Keratinocyte (primary cell): ENCODE data around the gene HMCN1. TPM values are rescaled to one million over a fixed set of nuclear protein-coding genes. Genes with fewer than 3 reads are reported as not detected.

Experiments
- DNase-seq: peaks from one replicate; pipeline ENCODE4 v3.0.0-alpha.2; 2011; ENCODE audit warnings: low read depth, missing footprints, low spot score
- FAIRE-seq: peaks from 2 replicates; lab custom pipeline; 2011; peaks lifted over from hg19 to GRCh38; lab: Jason Lieb, UNC
- H2AFZ ChIP-seq: 2 replicates; pipeline ENCODE4 v1.6.0; 2012; ENCODE audit warnings: low read length, control low read depth, inconsistent platforms; ENCODE audit not compliant: control insufficient read depth
- H3K27ac ChIP-seq: 2 replicates; pipeline ENCODE4 v1.5.1; 2011; ENCODE audit warnings: low read length; ENCODE audit not compliant: control insufficient read depth, insufficient read depth
- H3K27me3 ChIP-seq: 3 replicates; pipeline ENCODE4 v1.6.0; 2011; ENCODE audit warnings: low read length; ENCODE audit not compliant: control insufficient read depth, insufficient read depth; ENCODE audit errors: extremely low read depth
- H3K36me3 ChIP-seq, 2 experiments: 2 replicates in 1 of 2; 3 replicates in 1 of 2; pipeline ENCODE4 v1.5.1; 2011; ENCODE audit warnings: low read length in 2 of 2, mild to moderate bottlenecking in 1 of 2; ENCODE audit not compliant: control insufficient read depth in 2 of 2, insufficient read depth in 2 of 2; ENCODE audit errors: extremely low read depth in 1 of 2
- H3K4me1 ChIP-seq: 3 replicates; pipeline ENCODE4 v1.5.1; 2011; ENCODE audit warnings: low read length; ENCODE audit not compliant: control insufficient read depth, insufficient read depth; ENCODE audit errors: extremely low read depth
- H3K4me2 ChIP-seq: 3 replicates; pipeline ENCODE4 v1.6.0; 2011; ENCODE audit warnings: low read depth, low read length; ENCODE audit not compliant: control insufficient read depth, insufficient read depth; ENCODE audit errors: extremely low read depth
- H3K4me3 ChIP-seq, 3 experiments: fragments of 200-600 bp in 1 of 3; sonication (generic) in 1 of 3; 2 replicates in 2 of 3; 3 replicates in 1 of 3; pipeline ENCODE4 v1.5.1; 2011 to 2016; ENCODE audit warnings: low read length in 3 of 3, mild to moderate bottlenecking in 3 of 3, control low read depth in 2 of 3, inconsistent platforms in 1 of 3, low read depth in 1 of 3, mixed read lengths in 1 of 3, mixed run types in 1 of 3, moderate library complexity in 1 of 3; ENCODE audit not compliant: control insufficient read depth in 2 of 3, insufficient read depth in 2 of 3; ENCODE audit errors: extremely low read depth in 1 of 3
- H3K79me2 ChIP-seq: 2 replicates; pipeline ENCODE4 v1.6.0; 2012; ENCODE audit warnings: low read length; ENCODE audit not compliant: control insufficient read depth, insufficient read depth
- H3K9ac ChIP-seq: 3 replicates; pipeline ENCODE4 v1.6.0; 2011; ENCODE audit warnings: low read length; ENCODE audit not compliant: control insufficient read depth, insufficient read depth; ENCODE audit errors: extremely low read depth
- H3K9me1 ChIP-seq: 3 replicates; pipeline ENCODE4 v1.6.0; 2011; ENCODE audit warnings: low read length; ENCODE audit not compliant: control insufficient read depth, insufficient read depth; ENCODE audit errors: extremely low read depth
- H3K9me3 ChIP-seq: 2 replicates; pipeline ENCODE4 v1.5.1; 2012; ENCODE audit warnings: low read depth, low read length; ENCODE audit not compliant: control insufficient read depth
- H4K20me1 ChIP-seq: 3 replicates; pipeline ENCODE4 v1.6.0; 2011; ENCODE audit warnings: low read length; ENCODE audit not compliant: control insufficient read depth, insufficient read depth; ENCODE audit errors: extremely low read depth
- CTCF ChIP-seq, 3 experiments: IDR thresholded peaks in 1 of 3; conservative IDR thresholded peaks in 1 of 3; optimal IDR thresholded peaks in 1 of 3; 2 replicates in 2 of 3; 3 replicates in 1 of 3; pipeline versions ENCODE3 to v1.5.1; 2011; ENCODE audit warnings: low read length in 3 of 3, mild to moderate bottlenecking in 3 of 3, moderate library complexity in 2 of 3, control low read depth in 1 of 3, inconsistent platforms in 1 of 3; ENCODE audit not compliant: insufficient read depth in 2 of 3; ENCODE audit errors: extremely low read depth in 1 of 3
- EZH2 ChIP-seq: IDR thresholded peaks from one replicate; pipeline ENCODE4 v1.6.1; 2012; ENCODE audit warnings: inconsistent platforms, mild to moderate bottlenecking, low read length, moderate library complexity
- dilution Hi-C: fragments of 300-500 bp; cut with MboI; formaldehyde crosslinking; loops from one replicate; pipeline ENCODE4 v1.7.0; 2020; ENCODE audit warnings: low sequenced_read_pairs; ENCODE audit not compliant: extremely low pct_ligation_motif_present
- polyA plus RNA-seq, 5 experiments: library from polyadenylated mRNA; depleted of rRNA in 3 of 5; stranded (reverse) in 3 of 5; stranded (forward) in 1 of 5; unstranded in 1 of 5; fragments of >200 nt; gene quantifications; 1 replicate in 1 of 5; 2 replicates in 3 of 5; 3 replicates in 1 of 5; pipeline versions ENCODE4 v1.2.1 to v1.2.3, GENCODE V29; 2011 to 2012; ENCODE audit warnings: missing spikeins in 2 of 5, low read depth in 1 of 5, low replicate concordance in 1 of 5

Gene HMCN1
- polyA plus RNA-seq, 1 donor (not counting 4 experiments of a cell fraction or from before 2014, with no cell fraction given) = 1.8 TPM

GRCh38 chr1:186113461-186113860 is 379.3 kb downstream of the HMCN1 start:
- no peak overlapping the region for H3K4me2 ChIP-seq

GRCh38 chr1:186118724-186119123 is 384.5 kb downstream of the HMCN1 start:
- H3K27me3 ChIP-seq = no peaks in the 10 kb centered on the region
- no peak overlapping the region for H3K27ac ChIP-seq
- H3K9me3 ChIP-seq = no peaks in the 10 kb centered on the region
- dilution Hi-C loops = no loop called here
- FAIRE-seq = no peak
- H3K79me2 ChIP-seq = no peaks in the 10 kb centered on the region
- H3K4me2 ChIP-seq = no peak overlapping the region
- no peak for DNase-seq
- no peaks in the 10 kb centered on the region for H3K9me1 ChIP-seq
- H3K9ac ChIP-seq = no peak overlapping the region
- no peaks in the 10 kb centered on the region for H4K20me1 ChIP-seq
- TF ChIP-seq CTCF (optimal IDR thresholded peaks at IDR 0.05 in 1 of 3, IDR thresholded peaks at IDR 0.05 in 1 of 3, conservative IDR thresholded peaks at IDR 0.05 in 1 of 3; ENCODE audit: extremely low read depth in 1 of 3, insufficient read depth in 2 of 3, low read length in 3 of 3) (no peak), EZH2 (no peak)
- no peak overlapping the region for H2AFZ ChIP-seq
- H3K4me1 ChIP-seq = no peaks in the 10 kb centered on the region
- H3K36me3 ChIP-seq = no peaks in the 10 kb centered on the region
- no peak overlapping the region for H3K4me3 ChIP-seq

More at GRCh38 chr1:186113461-186113860, 379.3 kb downstream of the HMCN1 start:
- TF ChIP-seq EZH2 (no peak), CTCF (optimal IDR thresholded peaks at IDR 0.05 in 1 of 3, IDR thresholded peaks at IDR 0.05 in 1 of 3, conservative IDR thresholded peaks at IDR 0.05 in 1 of 3; ENCODE audit: extremely low read depth in 1 of 3, insufficient read depth in 2 of 3, low read length in 3 of 3) (no peak)
- H2AFZ ChIP-seq = no peak overlapping the region
- H3K4me1 ChIP-seq = no peaks in the 10 kb centered on the region
- H3K36me3 ChIP-seq = no peaks in the 10 kb centered on the region
- no peaks in the 10 kb centered on the region for H4K20me1 ChIP-seq
- dilution Hi-C loops = no loop called here
- H3K27ac ChIP-seq = no peak overlapping the region
- no peak overlapping the region for H3K4me3 ChIP-seq
- H3K9me1 ChIP-seq = no peaks in the 10 kb centered on the region
- FAIRE-seq (no peak), DNase-seq (no peak)
- no peak overlapping the region for H3K9ac ChIP-seq
- no peaks in the 10 kb centered on the region for H3K79me2 ChIP-seq
- H3K9me3 ChIP-seq = no peaks in the 10 kb centered on the region
- no peaks in the 10 kb centered on the region for H3K27me3 ChIP-seq
